Neural progenitor cell (in vitro differentiated cells): Measurements from ENCODE around the gene MEG3. TPM values are rescaled to one million over a fixed set of nuclear protein-coding genes. Genes with fewer than 3 reads are reported as not detected.

ENCODE experiments used
- DNase-seq: peaks from one replicate; pipeline ENCODE4 v3.0.0-alpha.2; 2016; ENCODE audit warnings: low spot score
- H2AFZ ChIP-seq: fragments of 200-600 bp; sonication (generic); replicated peaks from 2 replicates; pipeline ENCODE4 v1.6.1; 2016; ENCODE audit warnings: antibody characterized with exemption
- H3F3A ChIP-seq: fragments of 200-600 bp; sonication (generic); 2 replicates; pipeline ENCODE4 v1.6.1; 2016; ENCODE audit warnings: antibody characterized with exemption, low read depth
- H3K27ac ChIP-seq: fragments of 200-600 bp; sonication (generic); 2 replicates; pipeline ENCODE4 v1.5.1; 2016; ENCODE audit warnings: mild to moderate bottlenecking
- H3K27me3 ChIP-seq: fragments of 200-600 bp; sonication (generic); 2 replicates; pipeline ENCODE4 v1.6.1; 2016; ENCODE audit warnings: mild to moderate bottlenecking, moderate library complexity
- H3K36me3 ChIP-seq: fragments of 200-600 bp; sonication (generic); 2 replicates; pipeline ENCODE4 v1.5.1; 2016
- H3K4me1 ChIP-seq: fragments of 200-600 bp; sonication (generic); 2 replicates; pipeline ENCODE4 v1.6.1; 2016; ENCODE audit warnings: mixed run types
- H3K4me2 ChIP-seq: fragments of 200-600 bp; sonication (generic); 2 replicates; pipeline ENCODE4 v1.6.1; 2016
- H3K4me3 ChIP-seq: fragments of 200-600 bp; sonication (generic); 2 replicates; pipeline ENCODE4 v1.5.1; 2016
- H3K79me2 ChIP-seq: fragments of 200-600 bp; sonication (generic); 2 replicates; pipeline ENCODE4 v1.6.1; 2016; ENCODE audit warnings: low read depth
- H3K9ac ChIP-seq: fragments of 200-600 bp; sonication (generic); 2 replicates; pipeline ENCODE4 v1.6.1; 2016
- H3K9me3 ChIP-seq: fragments of 200-600 bp; sonication (generic); 2 replicates; pipeline ENCODE4 v1.5.1; 2016; ENCODE audit warnings: low read depth
- H4K20me1 ChIP-seq: fragments of 200-600 bp; sonication (generic); 2 replicates; pipeline ENCODE4 v1.6.1; 2016; ENCODE audit warnings: low read depth
- H3K27ac Mint-ChIP-seq: 3 replicates; pipeline ENCODE4 v1.8.0; 2021; ENCODE audit warnings: mixed read lengths
- H3K27me3 Mint-ChIP-seq: 2 replicates; pipeline ENCODE4 v1.8.0; 2022; ENCODE audit warnings: low read depth, mild to moderate bottlenecking, inconsistent platforms, moderate library complexity, mixed read lengths; ENCODE audit not compliant: insufficient read depth
- H3K36me3 Mint-ChIP-seq: 3 replicates; pipeline ENCODE4 v1.8.0; 2021; ENCODE audit warnings: mixed read lengths
- H3K4me1 Mint-ChIP-seq: 3 replicates; pipeline ENCODE4 v1.8.0; 2021; ENCODE audit warnings: mixed read lengths
- H3K4me3 Mint-ChIP-seq: 3 replicates; pipeline ENCODE4 v1.8.0; 2021; ENCODE audit warnings: mild to moderate bottlenecking, moderate library complexity, mixed read lengths
- H3K9me3 Mint-ChIP-seq: 3 replicates; pipeline ENCODE4 v1.8.0; 2020; ENCODE audit warnings: mixed read lengths
- CTCF ChIP-seq: fragments of 200-600 bp; sonication (generic); IDR thresholded peaks from 2 replicates; pipeline ENCODE4 v1.5.1; 2017; ENCODE audit warnings: antibody characterized with exemption, mild to moderate bottlenecking
- EZH2 ChIP-seq: fragments of 200-600 bp; sonication (generic); IDR thresholded peaks from 2 replicates; pipeline ENCODE4 v1.6.1; 2017; ENCODE audit warnings: antibody characterized with exemption, mild to moderate bottlenecking, moderate library complexity
- EZH2phosphoT487 ChIP-seq: fragments of 200-600 bp; sonication (generic); IDR thresholded peaks from 2 replicates; pipeline ENCODE4 v1.6.1; 2017; ENCODE audit warnings: antibody characterized with exemption
- total RNA-seq: library from RNA; depleted of rRNA; stranded (reverse); fragments of >200 nt; gene quantifications from 2 replicates; pipeline ENCODE4 v1.2.3, GENCODE V29; 2015; ENCODE audit warnings: low replicate concordance

MEG3 gene
- total RNA-seq, 1 donor from 2014 or later: 10.6 TPM

GRCh38 chr14:100844421-100844820 lies 18.5 kb downstream of the MEG3 start:
- no peak overlapping the region for H3K4me3 Mint-ChIP-seq
- no peaks in the 10 kb centered on the region for H4K20me1 ChIP-seq
- no peak overlapping the region for H3K4me2 ChIP-seq
- peaks cover 36% of the 10 kb centered on the region for H3F3A ChIP-seq
- peak overlapping the region; percentile 51 for H3K27ac Mint-ChIP-seq
- H3K9ac ChIP-seq: no peak overlapping the region
- H3K9me3 Mint-ChIP-seq: no peaks in the 10 kb centered on the region
- H3K79me2 ChIP-seq: no peaks in the 10 kb centered on the region
- H3K27me3 ChIP-seq: no peaks in the 10 kb centered on the region
- no peaks in the 10 kb centered on the region for H3K36me3 Mint-ChIP-seq
- TF ChIP-seq CTCF: no peak
- no peak for TF ChIP-seq EZH2
- TF ChIP-seq EZH2phosphoT487: no peak
- peaks cover 44% of the 10 kb centered on the region for H3K4me1 ChIP-seq
- peaks cover 43% of the 10 kb centered on the region for H3K4me1 Mint-ChIP-seq
- H3K4me3 ChIP-seq: no peak overlapping the region
- no peaks in the 10 kb centered on the region for H3K9me3 ChIP-seq
- no peaks in the 10 kb centered on the region for H3K36me3 ChIP-seq
- H3K27me3 Mint-ChIP-seq: peaks cover 10% of the 10 kb centered on the region
- no peak for DNase-seq
- no peak overlapping the region for H2AFZ ChIP-seq
- H3K27ac ChIP-seq: no peak overlapping the region

- Histone ChIP-seq H3K4me1 (peaks cover 40% of the 10 kb centered on the region), H3K9me3 (no peaks in the 10 kb centered on the region), H3K4me3 (no peak overlapping the region), H3K27ac (no peak overlapping the region), H2AFZ (no peak overlapping the region), H3K9ac (no peak overlapping the region), H4K20me1 (no peaks in the 10 kb centered on the region), H3K79me2 (no peaks in the 10 kb centered on the region), H3K36me3 (no peaks in the 10 kb centered on the region), H3K4me2 (no peak overlapping the region), H3K27me3 (no peaks in the 10 kb centered on the region), H3F3A (peaks cover 32% of the 10 kb centered on the region)
- Mint-ChIP-seq H3K9me3 (no peaks in the 10 kb centered on the region), H3K27me3 (peaks cover 10% of the 10 kb centered on the region), H3K4me3 (no peak overlapping the region), H3K36me3 (no peaks in the 10 kb centered on the region), H3K27ac (no peak overlapping the region), H3K4me1 (peaks cover 39% of the 10 kb centered on the region)
- no peak for DNase-seq
- TF ChIP-seq CTCF (no peak), EZH2 (no peak), EZH2phosphoT487 (no peak)
These were observed 18.9 kb downstream of the MEG3 start for GRCh38 chr14:100844846-100845245.

GRCh38 chr14:100845341-100845740 lies 19.4 kb downstream of the MEG3 start:
- Histone ChIP-seq H3K4me1 (peaks cover 38% of the 10 kb centered on the region), H3K27me3 (no peaks in the 10 kb centered on the region), H3K36me3 (no peaks in the 10 kb centered on the region), H2AFZ (no peak overlapping the region), H3K4me2 (no peak overlapping the region), H3F3A (peaks cover 27% of the 10 kb centered on the region), H3K9me3 (no peaks in the 10 kb centered on the region), H3K79me2 (no peaks in the 10 kb centered on the region), H3K9ac (no peak overlapping the region), H4K20me1 (no peaks in the 10 kb centered on the region), H3K4me3 (no peak overlapping the region), H3K27ac (no peak overlapping the region)
- DNase-seq: no peak
- Mint-ChIP-seq H3K27ac (no peak overlapping the region), H3K4me3 (no peak overlapping the region), H3K4me1 (peaks cover 34% of the 10 kb centered on the region), H3K27me3 (peaks cover 7% of the 10 kb centered on the region), H3K9me3 (no peaks in the 10 kb centered on the region), H3K36me3 (no peaks in the 10 kb centered on the region)
- no peak for TF ChIP-seq EZH2phosphoT487
- no peak for TF ChIP-seq CTCF
- TF ChIP-seq EZH2: no peak
